AG08396 (cell line): ENCODE data around the gene ZNF23.
A peak's percentile ranks its signal among the peaks of the same experiment; 100 is the strongest.
"Not testable (repeated sequence)": the region's sequence is repeated elsewhere in the genome, so short reads cannot be mapped to it uniquely, and the experiment has no call there.

Source experiments
- DNase-seq: peaks from one replicate; pipeline ENCODE4 v3.0.0; 2012; ENCODE audit warnings: low spot score, mixed read lengths

ZNF23 gene

GRCh38 chr16:71461686-71462648 is at the start of gene ZNF23:
Gene ZNF23 (minus strand): TSS chr16:71462247. CDS start chr16:71456796, 5,451 bp downstream.
- DNase-seq, result peak; percentile 93

- no peak for DNase-seq
These were observed 45.0 kb upstream of the ZNF23 start for GRCh38 chr16:71507061-71507460.

- DNase-seq, result no peak
These were observed 42.9 kb upstream of the ZNF23 start for GRCh38 chr16:71504901-71505300.

- DNase-seq, result not testable (repeated sequence)
These were observed 42.0 kb upstream of the ZNF23 start for GRCh38 chr16:71504051-71504450.

- DNase-seq, result no peak
These were observed 39.5 kb upstream of the ZNF23 start for GRCh38 chr16:71501547-71501946.

GRCh38 chr16:71500964-71501363 is 38.9 kb upstream of the ZNF23 start:
- DNase-seq, result no peak

- DNase-seq, result peak; percentile 66
These were observed 37.8 kb upstream of the ZNF23 start for GRCh38 chr16:71499775-71500364.

- DNase-seq, result no peak
These were observed 36.0 kb upstream of the ZNF23 start for GRCh38 chr16:71498031-71498430.

- no peak for DNase-seq
These were observed 31.2 kb upstream of the ZNF23 start for GRCh38 chr16:71493213-71493612.

GRCh38 chr16:71492786-71493185 is 30.7 kb upstream of the ZNF23 start:
- DNase-seq, result no peak

GRCh38 chr16:71491054-71491453 is 29.0 kb upstream of the ZNF23 start:
- no peak for DNase-seq

GRCh38 chr16:71490361-71490760 is 28.3 kb upstream of the ZNF23 start:
- no peak for DNase-seq

- no peak for DNase-seq
These were observed 27.1 kb upstream of the ZNF23 start, which contains the start of gene ZNF19 for GRCh38 chr16:71489122-71489521. Gene ZNF19 (minus strand): TSS chr16:71489324. CDS start chr16:71482114, 7,210 bp downstream.

GRCh38 chr16:71484006-71484893 is 22.2 kb upstream of the ZNF23 start:
- peak; percentile 87 for DNase-seq

GRCh38 chr16:71482569-71482968 is 20.5 kb upstream of the ZNF23 start:
- no peak for DNase-seq

GRCh38 chr16:71480956-71481355 is 18.9 kb upstream of the ZNF23 start:
- DNase-seq, result no peak

- DNase-seq, result peak; percentile 29
These were observed 17.4 kb upstream of the ZNF23 start for GRCh38 chr16:71479420-71479819.

GRCh38 chr16:71476457-71477124 is 14.5 kb upstream of the ZNF23 start:
- DNase-seq, result no peak

- DNase-seq, result peak; percentile 77
These were observed 12.8 kb upstream of the ZNF23 start for GRCh38 chr16:71474864-71475263.

GRCh38 chr16:71473891-71474290 is 11.8 kb upstream of the ZNF23 start:
- DNase-seq, result no peak

GRCh38 chr16:71472931-71473330 is 10.9 kb upstream of the ZNF23 start:
- no peak for DNase-seq

- DNase-seq, result no peak
These were observed 10.0 kb upstream of the ZNF23 start for GRCh38 chr16:71472051-71472450.
